GM12878 (cell line): Measurements from ENCODE around the gene GANAB. TPM values are rescaled to one million over a fixed set of nuclear protein-coding genes. Genes with fewer than 3 reads are reported as not detected.
A peak's percentile ranks its signal among the peaks of the same experiment; 100 is the strongest.

Experiments
- ATF7 ChIP-seq: fragments of 450-650 bp; IDR thresholded peaks from 2 replicates; pipeline ENCODE4 v1.6.1; 2016; ENCODE audit warnings: low read depth, mild to moderate bottlenecking
- BACH1 ChIP-seq: fragments of 450-650 bp; IDR thresholded peaks from 2 replicates; pipeline ENCODE4 v1.6.1; 2017; ENCODE audit warnings: mild to moderate bottlenecking, borderline replicate concordance
- BCL11A ChIP-seq: IDR thresholded peaks from 2 replicates; pipeline ENCODE4 v1.6.1; 2011; ENCODE audit warnings: low read depth, low read length
- EED ChIP-seq: sonication (generic); IDR thresholded peaks from 2 replicates; pipeline ENCODE4 v1.6.1; 2016; ENCODE audit warnings: antibody characterized with exemption, low read depth
- EGR1 ChIP-seq, 2 experiments: IDR thresholded peaks; 1 replicate in 1 of 2; 2 replicates in 1 of 2; pipeline ENCODE4 v1.6.1; 2011 to 2012; ENCODE audit warnings: low read depth in 2 of 2, low read length in 2 of 2, borderline replicate concordance in 1 of 2, mild to moderate bottlenecking in 1 of 2, moderate library complexity in 1 of 2
- ELK1 ChIP-seq: IDR thresholded peaks from 2 replicates; pipeline ENCODE4 v1.6.1; 2012; ENCODE audit warnings: low read depth, low read length, improper control_type of control experiment
- EZH2 ChIP-seq: IDR thresholded peaks from 2 replicates; pipeline ENCODE4 v1.6.1; 2012; ENCODE audit warnings: low read depth, mild to moderate bottlenecking, control low read depth, inconsistent platforms, low read length, borderline replicate concordance; ENCODE audit not compliant: control insufficient read depth
- IRF4 ChIP-seq: IDR thresholded peaks from 2 replicates; pipeline ENCODE4 v1.6.1; 2011; ENCODE audit warnings: low read depth, low read length
- JUNB ChIP-seq: IDR thresholded peaks from 2 replicates; pipeline ENCODE4 v1.6.1; 2016; ENCODE audit warnings: antibody characterized with exemption, mild to moderate bottlenecking
- KLF5 ChIP-seq: fragments of 450-650 bp; IDR thresholded peaks from 2 replicates; pipeline ENCODE4 v1.6.1; 2014; ENCODE audit warnings: mild to moderate bottlenecking; ENCODE audit not compliant: partially characterized antibody
- MEF2A ChIP-seq: IDR thresholded peaks from 2 replicates; pipeline ENCODE4 v1.6.1; 2011; ENCODE audit warnings: low read depth, mild to moderate bottlenecking, low read length, moderate library complexity; ENCODE audit not compliant: insufficient read depth
- MLLT1 ChIP-seq: fragments of 450-650 bp; IDR thresholded peaks from 2 replicates; pipeline ENCODE4 v1.6.1; 2016; ENCODE audit warnings: mild to moderate bottlenecking
- NR2F1 ChIP-seq: fragments of 450-650 bp; conservative IDR thresholded peaks from 2 replicates; pipeline ENCODE4 v1.6.1; 2017; ENCODE audit warnings: mild to moderate bottlenecking
- NRF1 ChIP-seq: conservative IDR thresholded peaks from 2 replicates; pipeline ENCODE4 v1.6.1; 2011; ENCODE audit warnings: mild to moderate bottlenecking, low read depth, low read length, improper control_type of control experiment
- POU2F2 ChIP-seq: IDR thresholded peaks from 3 replicates; pipeline ENCODE4 v1.6.1; 2011; ENCODE audit warnings: low read depth, mild to moderate bottlenecking, low read length, borderline replicate concordance
- RAD51 ChIP-seq: fragments of 450-650 bp; IDR thresholded peaks from 2 replicates; pipeline ENCODE4 v1.6.1; 2016; ENCODE audit warnings: moderate library complexity, mild to moderate bottlenecking, inconsistent platforms
- SMAD1 ChIP-seq: fragments of 450-650 bp; IDR thresholded peaks from 2 replicates; pipeline ENCODE4 v1.6.1; 2018; ENCODE audit warnings: mild to moderate bottlenecking, low read depth; ENCODE audit not compliant: partially characterized antibody
- SRF ChIP-seq, 2 experiments: IDR thresholded peaks; 2 replicates each; pipeline ENCODE4 v1.6.1; 2011; ENCODE audit warnings: low read depth in 2 of 2, low read length in 2 of 2, mild to moderate bottlenecking in 1 of 2, moderate library complexity in 1 of 2
- STAT1 ChIP-seq: fragments of 450-650 bp; conservative IDR thresholded peaks from 2 replicates; pipeline ENCODE4 v1.6.1; 2014; ENCODE audit warnings: antibody characterized with exemption, mild to moderate bottlenecking
- TBL1XR1 ChIP-seq: IDR thresholded peaks from 2 replicates; pipeline ENCODE4 v1.6.1; 2012; ENCODE audit warnings: low read depth, low read length, improper control_type of control experiment
- TCF12 ChIP-seq: IDR thresholded peaks from 2 replicates; pipeline ENCODE4 v1.6.1; 2011; ENCODE audit warnings: low read depth, mild to moderate bottlenecking, low read length
- WRNIP1 ChIP-seq: IDR thresholded peaks from 2 replicates; pipeline ENCODE4 v1.6.1; 2011; ENCODE audit warnings: low read depth, low read length, improper control_type of control experiment, borderline replicate concordance
- YY1 ChIP-seq: IDR thresholded peaks from 2 replicates; pipeline ENCODE4 v1.6.1; 2011; ENCODE audit warnings: low read depth, mild to moderate bottlenecking, low read length
- ZBTB40 ChIP-seq: fragments of 450-650 bp; IDR thresholded peaks from 2 replicates; pipeline ENCODE4 v1.6.1; 2016; ENCODE audit warnings: mild to moderate bottlenecking, moderate library complexity, borderline replicate concordance
- ZNF24 ChIP-seq: fragments of 450-650 bp; IDR thresholded peaks from 2 replicates; pipeline ENCODE4 v1.6.1; 2017; ENCODE audit warnings: antibody characterized with exemption, mild to moderate bottlenecking
- polyA plus RNA-seq, 11 experiments: library from polyadenylated mRNA; depleted of rRNA in 4 of 11; unstranded in 6 of 11; stranded (reverse) in 5 of 11; fragments of >200 nt; fragmentation: Nextera tagmentation in 4 of 11; fragmentation: Illumina TruSeq in 1 of 11; extraction: Ambion mirVana in 4 of 11; extraction: Trizol in 1 of 11; gene quantifications; 1 replicate in 1 of 11; 2 replicates in 10 of 11; pipeline versions ENCODE4 v1.2.1 to v1.2.3, GENCODE V29; 2011 to 2016; ENCODE audit warnings: inconsistent platforms in 2 of 11, missing spikeins in 2 of 11, low read depth in 1 of 11
- total RNA-seq, 4 experiments: library from RNA; depleted of rRNA in 3 of 4; stranded (reverse); fragments of >200 nt in 3 of 4; fragmentation: Illumina TruSeq in 1 of 4; extraction: Trizol in 1 of 4; gene quantifications; 2 replicates each; pipeline versions ENCODE4 v1.2.1 to v1.2.3, GENCODE V29; 2013 to 2021

GANAB gene
- total and polyA plus RNA-seq, 10 of the 15 experiments (the other 5 are each of a cell fraction or from before 2014, with no cell fraction given), result 4.5 to 175 (median 102) TPM

GRCh38 chr11:62591448-62592145 is 54.8 kb downstream of the GANAB start, which contains the start of gene TUT1 (continued):
- TF ChIP-seq SMAD1, result peak; percentile 89
- no peak for TF ChIP-seq JUNB
- TF ChIP-seq BCL11A, result no peak
- peak; percentile 99 for TF ChIP-seq ZBTB40
- peak; percentile 62; the same call in 1 of the 2 replicates for TF ChIP-seq BACH1
- TF ChIP-seq TCF12, result peak; percentile 62; the same call in 1 of the 2 replicates
- TF ChIP-seq ATF7, result peak; percentile 94
- peak; percentile 39; the same call in 1 of the 2 replicates for TF ChIP-seq RAD51
- peak; percentile 67 for TF ChIP-seq NR2F1
- peak; percentile 100 for TF ChIP-seq POU2F2
- TF ChIP-seq IRF4, result peak; percentile 90
- peak; percentile 19 to 42; a peak in 2 of 3 replicates for TF ChIP-seq EGR1 (IDR thresholded peaks at IDR 0.05; ENCODE audit: borderline replicate concordance in 1 of 2, low read depth in 2 of 2, low read length in 2 of 2)
- peak; percentile 87 for TF ChIP-seq STAT1
- peak; percentile 86 for TF ChIP-seq ELK1
- peak; percentile 59; the same call in 1 of the 2 replicates for TF ChIP-seq TBL1XR1
- peak; percentile 98 for TF ChIP-seq WRNIP1
- TF ChIP-seq SRF (IDR thresholded peaks at IDR 0.05; ENCODE audit: low read depth in 2 of 2, low read length in 2 of 2), result peak in 1 of 2 experiments; percentile 89; a peak in 2 of 4 replicates
- TF ChIP-seq MLLT1, result peak; percentile 74; the same call in 1 of the 2 replicates
- TF ChIP-seq ZNF24, result peak; percentile 61; the same call in 1 of the 2 replicates
- TF ChIP-seq EED, result no peak
- peak; percentile 67; the same call in 1 of the 2 replicates for TF ChIP-seq MEF2A
- peak; percentile 92 for TF ChIP-seq YY1
- TF ChIP-seq EZH2, result no peak
- TF ChIP-seq NRF1, result no peak
- TF ChIP-seq KLF5, result peak; percentile 68
